Erythroblast (primary cell): ENCODE measurements around the gene MKI67.
"Not testable (repeated sequence)": the region's sequence is repeated elsewhere in the genome, so short reads cannot be mapped to it uniquely, and the experiment has no call there.

Experiments used
- DNase-seq, 2 experiments: peaks; one replicate each; lab custom pipeline; 2025; lab: John Stamatoyannopoulos, UW
- GATA1 ChIP-seq: IDR thresholded peaks from 2 replicates; pipeline ENCODE4 v1.6.1; 2011; ENCODE audit warnings: low read depth, mild to moderate bottlenecking, control low read depth, low read length, moderate library complexity
- POLR2A ChIP-seq: IDR thresholded peaks from 2 replicates; pipeline ENCODE4 v1.6.1; 2011; ENCODE audit warnings: mild to moderate bottlenecking, low read length

Gene MKI67

DNA sequence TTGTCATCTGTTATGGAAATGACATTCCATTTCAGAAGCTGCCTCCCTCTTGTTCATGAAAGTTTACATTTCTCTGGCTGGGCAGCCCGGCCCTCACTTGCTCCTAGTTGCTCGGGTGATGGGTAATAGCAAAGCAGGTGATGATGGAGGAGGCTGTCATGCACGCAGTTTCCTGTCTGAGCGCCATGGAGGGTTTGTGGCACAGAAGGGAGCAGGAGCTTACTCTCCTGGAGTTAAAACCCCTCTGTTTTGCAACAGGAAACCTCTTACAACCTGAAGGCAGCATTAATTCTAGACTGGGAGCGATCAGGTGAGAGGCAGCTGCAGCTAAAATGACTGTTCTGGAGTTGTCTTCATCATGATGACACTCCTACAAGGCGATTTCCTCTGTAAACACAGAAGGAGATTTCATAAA lies 34.1 kb upstream of the MKI67 start:
- TF ChIP-seq POLR2A, result no peak
- TF ChIP-seq GATA1, result no peak
- DNase-seq, result no peak

DNA sequence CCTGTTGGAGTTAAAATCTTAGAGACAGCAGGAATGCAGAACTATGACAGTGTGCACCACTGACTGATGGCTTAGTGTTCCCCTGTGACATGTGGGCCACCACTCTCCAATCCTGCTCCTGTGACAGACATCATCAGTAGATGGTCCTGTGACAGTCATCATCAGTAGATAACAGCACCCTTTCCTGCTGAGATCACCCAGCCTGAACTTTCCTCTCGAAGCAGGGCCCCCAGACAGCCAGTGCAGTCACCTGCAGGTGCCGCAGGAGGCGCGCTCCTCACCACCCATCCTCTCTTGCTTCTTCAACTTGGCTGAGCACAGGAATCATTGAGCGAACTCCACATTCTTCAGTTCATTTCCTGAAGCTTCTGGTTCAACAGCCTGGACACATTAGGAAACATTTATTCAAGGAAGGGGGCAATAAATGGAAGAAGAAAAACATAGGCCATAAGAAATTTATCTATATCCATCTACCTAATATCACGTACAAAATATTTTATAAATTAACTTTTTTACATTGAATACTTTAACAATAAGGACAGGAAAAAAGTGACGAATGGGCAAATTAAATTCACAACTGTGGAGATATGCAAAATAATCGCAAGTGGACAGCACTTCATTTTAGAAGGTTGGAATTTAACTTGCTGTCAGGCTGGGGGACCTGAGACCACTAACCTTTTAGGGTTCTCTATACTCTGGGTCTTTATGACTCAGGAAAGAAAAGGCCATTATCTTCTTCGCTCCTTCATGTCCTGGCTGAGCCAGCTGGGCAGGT lies 32.0 kb upstream of the MKI67 start:
- DNase-seq, result no peak
- TF ChIP-seq POLR2A (no peak), GATA1 (no peak)

DNA sequence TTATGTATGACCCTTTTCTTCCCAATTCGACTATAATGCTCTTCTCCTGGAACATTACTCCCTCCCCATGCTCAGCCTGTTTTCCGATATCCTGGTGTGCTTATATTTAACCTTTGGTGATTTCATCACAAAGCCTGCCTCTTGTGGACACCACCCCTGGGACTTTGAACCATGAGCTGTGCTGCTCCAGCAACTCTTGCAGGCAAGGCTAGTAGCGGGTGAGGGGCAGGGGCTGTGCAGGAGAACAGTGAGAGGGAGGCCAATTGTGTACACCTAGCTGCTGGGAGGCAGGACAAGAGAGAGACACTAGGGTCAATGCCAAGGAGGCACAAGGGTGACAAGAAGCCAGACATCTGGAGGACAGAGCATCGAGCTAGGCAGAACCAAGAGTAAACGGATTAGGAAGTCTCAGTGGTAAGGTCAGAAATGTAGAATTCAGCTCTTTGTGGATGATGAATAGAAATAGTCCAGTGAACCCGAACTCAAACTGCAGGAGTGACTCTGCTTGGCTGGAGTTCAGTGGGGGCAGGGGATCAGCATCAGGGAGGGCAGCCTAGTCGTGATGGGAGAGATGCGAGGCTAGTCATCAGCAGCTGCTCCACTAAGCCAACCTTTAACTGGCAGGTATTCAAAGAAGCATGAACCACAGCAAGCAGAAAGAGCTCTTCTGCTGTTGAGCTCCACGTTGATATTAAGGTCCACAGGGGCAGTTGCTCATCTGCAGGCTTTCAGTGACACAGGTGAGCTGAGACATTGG lies 31.0 kb upstream of the MKI67 start:
- no peak for DNase-seq
- TF ChIP-seq GATA1 (no peak), POLR2A (no peak)

DNA sequence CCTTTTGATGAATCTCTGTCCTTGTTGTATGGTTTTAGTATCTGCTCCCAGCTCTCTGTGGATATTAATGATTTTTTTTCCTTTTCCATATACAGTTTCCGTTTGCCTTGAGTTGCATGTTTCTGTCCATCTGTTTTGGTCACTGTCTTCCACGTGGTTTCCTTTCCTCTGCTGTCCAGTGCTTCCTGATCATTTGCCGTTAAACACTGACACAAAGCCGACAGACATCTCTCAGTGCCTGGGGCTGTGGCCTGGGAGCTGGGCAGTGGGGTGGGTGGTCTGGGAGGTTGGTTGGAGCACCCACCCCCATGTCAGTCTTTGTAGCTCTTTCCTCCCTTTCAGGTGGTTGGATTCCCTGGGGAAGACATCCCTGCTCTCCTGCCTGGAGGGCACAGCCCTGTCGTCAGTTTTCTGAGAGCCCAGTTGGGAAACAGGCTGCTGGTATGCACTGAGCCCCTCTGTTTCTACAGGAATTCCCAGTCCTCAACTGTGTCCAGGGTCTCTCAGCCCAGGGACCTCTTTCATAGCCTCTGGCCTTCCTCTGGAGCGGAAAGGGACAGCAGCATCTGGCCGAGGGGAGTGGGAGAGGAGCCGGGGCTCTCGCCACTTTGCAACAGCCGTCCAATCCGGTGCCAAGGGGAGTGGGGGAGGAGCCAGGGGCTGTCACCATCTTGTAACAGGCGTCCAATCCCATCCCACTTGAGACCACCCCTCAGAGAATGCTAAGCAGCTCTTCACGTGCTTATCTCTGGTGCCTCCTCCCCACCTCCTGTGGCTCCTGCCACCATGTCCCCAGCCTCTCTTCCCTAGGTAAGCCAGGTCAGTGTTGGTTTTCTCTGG lies 26.7 kb upstream of the MKI67 start:
- no peak for TF ChIP-seq GATA1
- no peak for TF ChIP-seq POLR2A
- DNase-seq, result no peak

DNA sequence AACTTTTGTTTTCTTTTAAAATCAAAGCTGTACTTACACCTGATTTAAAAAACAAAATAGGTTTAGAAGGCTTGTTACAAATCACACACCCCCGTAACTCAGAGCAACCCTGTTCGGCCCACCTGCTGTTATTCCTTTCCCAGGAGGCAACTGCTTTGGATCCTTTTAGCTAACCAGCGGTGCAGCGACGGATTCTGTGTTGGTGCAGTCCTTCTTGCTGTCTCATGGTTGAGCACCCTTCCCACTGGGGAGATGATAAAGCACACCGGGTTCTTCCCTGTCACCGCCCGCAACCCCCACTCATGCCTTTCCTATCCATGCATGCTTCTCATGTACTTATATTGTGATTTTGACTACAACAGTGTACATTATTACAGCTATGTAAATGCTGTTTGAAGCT lies 24.8 kb upstream of the MKI67 start:
- TF ChIP-seq POLR2A, result no peak
- no peak for TF ChIP-seq GATA1
- DNase-seq, result no peak

DNA sequence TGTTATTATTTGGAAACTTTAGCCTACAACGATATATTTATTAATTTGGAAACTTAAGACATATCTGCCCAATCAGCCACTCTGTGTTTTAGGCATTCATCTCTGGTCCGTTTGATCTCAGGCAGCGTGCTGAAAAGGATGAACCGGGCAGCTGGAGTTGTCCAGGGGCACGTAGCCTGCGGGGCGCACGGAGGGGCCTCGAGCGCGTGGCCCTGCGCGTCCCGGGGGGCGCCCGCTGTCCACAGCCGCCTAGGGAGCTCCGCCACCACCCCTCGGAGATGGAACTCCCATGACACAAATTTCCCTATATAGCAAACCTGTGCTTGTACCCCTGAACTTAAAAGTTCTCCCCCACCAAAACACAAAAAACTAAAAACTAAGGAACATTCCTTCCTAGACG lies 24.3 kb upstream of the MKI67 start:
- no peak for DNase-seq
- TF ChIP-seq POLR2A, result no peak
- no peak for TF ChIP-seq GATA1

DNA sequence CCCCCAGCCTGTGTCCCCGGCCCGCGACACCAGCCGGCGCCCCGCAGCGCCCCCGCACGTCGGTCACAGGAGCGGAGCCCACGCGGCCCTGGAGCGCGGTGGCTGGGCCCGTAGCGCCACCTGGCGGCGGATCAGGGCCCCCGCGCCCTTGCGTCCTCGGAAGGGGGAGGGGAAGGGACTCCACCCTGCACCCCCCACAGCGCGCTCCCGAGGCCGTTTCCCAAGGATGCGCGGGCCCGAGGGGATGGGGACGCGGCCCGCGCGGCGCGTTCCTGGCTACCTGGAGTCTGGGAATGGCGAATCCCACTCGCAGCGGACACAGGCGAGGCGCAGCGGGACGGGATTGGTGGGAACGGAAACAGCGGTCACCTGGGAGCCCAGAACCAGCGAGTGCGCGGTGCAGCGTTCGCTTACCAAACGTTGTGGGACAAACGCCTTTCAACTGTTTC lies 23.8 kb upstream of the MKI67 start:
- peak; percentile 82 to 88 for DNase-seq
- no peak for TF ChIP-seq GATA1
- no peak for TF ChIP-seq POLR2A

DNA sequence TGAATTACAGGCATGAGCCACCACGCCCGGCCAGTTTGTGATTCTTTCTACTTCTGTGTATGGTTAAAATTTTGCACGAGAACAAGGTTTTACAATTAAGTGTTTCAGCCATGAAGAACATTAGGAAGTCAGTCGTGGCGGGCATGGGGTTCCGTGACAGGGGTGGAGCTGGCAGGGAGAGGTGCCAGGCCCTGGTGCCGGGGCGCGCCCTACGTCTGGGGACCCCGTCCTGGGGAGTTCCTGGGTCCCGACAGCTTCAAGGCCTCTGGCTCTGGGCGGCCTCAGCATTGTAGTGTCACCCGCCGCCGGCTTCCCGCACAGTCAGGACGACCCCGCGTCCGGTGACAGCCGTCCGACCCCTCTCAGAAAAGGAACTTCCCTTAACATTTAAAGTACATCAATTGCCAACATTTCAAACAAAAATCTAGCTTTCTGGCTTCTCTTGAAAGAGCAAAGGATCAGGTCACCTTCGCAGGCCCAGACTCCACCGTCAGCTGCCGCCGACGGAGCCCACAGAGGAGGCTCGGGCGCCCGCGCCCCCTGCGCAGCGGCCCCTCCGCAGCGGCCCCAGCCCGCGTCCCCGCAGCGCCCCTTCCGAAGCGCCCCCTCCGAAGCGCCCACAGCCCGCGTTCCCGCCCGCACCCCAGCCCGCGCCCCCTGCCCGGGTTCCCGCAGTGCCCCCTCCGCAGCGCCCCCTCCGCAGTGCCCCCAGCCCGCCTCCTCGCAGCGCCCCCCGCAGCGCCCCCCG lies 23.2 kb upstream of the MKI67 start:
- no peak for DNase-seq
- TF ChIP-seq GATA1 (no peak), POLR2A (no peak)

DNA sequence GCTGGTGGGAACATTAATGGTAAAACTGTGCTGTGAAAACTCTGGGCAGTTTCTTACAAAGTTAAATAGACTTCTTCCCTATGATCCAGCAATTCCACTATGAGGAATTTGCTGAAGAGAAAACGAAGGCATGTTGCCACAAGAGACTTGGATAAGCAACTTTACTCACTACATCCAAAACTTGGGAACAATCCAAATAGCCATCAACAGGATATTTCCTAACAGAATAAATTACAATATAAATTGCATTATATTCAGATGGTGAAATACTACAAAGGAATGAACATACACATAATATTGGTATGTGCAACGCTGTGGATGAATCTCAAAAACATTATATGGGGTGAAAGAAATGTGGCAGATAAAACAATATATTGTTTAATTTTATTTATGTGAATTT lies 21.4 kb upstream of the MKI67 start:
- no peak for TF ChIP-seq POLR2A
- no peak for TF ChIP-seq GATA1
- no peak for DNase-seq

DNA sequence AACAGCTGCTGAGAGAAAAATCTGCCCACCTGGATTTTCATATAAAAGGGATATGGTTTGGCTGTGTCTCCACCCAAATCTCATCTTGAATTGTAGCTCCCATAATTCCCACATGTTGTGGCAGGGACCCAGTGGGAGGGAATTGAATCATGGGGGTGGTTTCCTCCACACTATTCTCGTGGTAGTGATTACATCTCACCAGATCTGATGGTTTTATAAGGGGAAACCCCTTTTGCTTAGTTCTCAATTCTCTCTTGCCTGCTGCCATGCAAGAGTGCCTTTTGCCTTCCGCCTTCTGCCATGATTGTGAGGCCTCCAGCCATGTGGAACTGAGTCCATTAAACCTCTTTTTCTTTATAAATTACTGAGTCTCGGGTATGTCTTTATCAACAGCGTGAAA lies 20.8 kb upstream of the MKI67 start:
- DNase-seq, result no peak
- no peak for TF ChIP-seq GATA1
- TF ChIP-seq POLR2A, result no peak

DNA sequence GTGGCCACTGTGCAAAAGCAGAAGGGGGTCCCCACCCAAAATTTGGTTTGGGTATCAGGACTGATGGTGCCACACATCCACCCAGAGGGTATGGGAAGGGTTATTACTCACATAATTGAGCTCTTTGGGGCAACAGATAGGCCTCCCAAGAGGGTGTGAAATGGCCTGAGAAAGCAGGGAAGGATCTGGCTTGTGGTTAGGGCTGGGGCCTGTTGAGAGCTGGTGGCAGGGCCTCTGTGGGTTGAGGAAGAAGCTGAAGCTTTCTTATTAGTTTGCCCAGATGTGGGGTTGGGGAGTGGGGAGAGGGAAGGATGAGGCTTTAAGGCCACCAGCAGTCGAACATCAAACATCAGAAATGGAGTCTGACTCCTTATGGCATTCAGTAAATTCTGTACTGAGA lies 18.3 kb upstream of the MKI67 start:
- TF ChIP-seq GATA1 (no peak), POLR2A (no peak)
- DNase-seq, result no peak

DNA sequence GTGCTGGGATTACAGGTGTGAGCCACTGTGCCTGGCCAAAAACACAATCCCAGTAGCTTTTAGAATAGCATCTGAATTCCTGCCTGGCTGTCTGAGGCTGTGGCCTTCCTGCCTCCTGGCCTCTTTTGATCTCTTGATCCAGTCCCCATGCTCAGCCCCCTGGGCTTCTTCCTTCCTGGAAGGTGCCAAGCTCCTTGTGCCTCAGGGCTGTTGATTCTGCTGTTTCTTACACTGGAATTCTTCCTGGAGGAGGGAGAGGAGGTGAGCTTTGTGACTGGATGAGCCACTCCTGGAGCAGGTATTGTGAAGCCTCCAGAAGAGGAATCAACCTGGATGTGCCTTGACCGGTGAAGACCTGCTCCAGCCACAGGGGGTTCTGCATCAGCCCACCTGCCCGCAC lies 17.3 kb upstream of the MKI67 start:
- TF ChIP-seq GATA1 (no peak), POLR2A (no peak)
- DNase-seq, result no peak

DNA sequence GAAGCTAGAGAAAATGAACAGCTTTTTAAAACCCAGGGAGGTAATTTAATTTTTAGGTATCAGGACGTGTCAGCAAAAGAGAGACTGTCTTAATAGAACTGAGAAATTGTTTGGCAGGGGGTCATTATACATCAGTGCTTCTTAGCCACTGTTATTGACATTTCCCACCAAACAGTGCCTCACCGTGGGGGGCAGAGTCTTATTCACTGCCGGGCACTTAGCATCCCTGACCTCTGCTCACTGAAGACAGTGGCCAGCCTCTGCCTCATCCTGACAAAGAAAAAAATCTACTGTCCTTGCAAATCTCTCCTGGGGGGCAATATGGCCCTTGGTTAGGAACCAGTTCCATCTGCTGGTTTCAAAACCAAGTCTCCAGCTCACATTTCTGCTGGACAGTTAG lies 14.2 kb upstream of the MKI67 start:
- no peak for DNase-seq
- TF ChIP-seq GATA1, result no peak
- no peak for TF ChIP-seq POLR2A

DNA sequence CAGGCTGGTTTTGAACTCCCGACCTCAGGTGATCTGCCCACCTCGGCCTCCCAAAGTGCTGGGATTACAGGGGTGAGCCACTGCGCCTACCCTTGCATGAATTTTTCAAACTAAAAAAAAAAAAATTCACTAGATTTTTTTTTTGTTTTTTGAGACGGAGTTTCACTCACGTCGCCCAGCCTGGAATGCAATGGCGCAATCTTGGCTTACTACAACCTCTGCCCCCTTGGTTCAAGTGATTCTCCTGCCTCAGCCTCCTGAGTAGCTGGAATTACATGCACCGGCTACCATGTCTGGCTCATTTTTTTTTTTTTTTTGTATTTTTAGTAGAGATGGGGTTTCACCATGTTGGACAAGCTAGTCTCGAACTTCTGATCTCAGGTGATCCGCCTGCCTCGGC lies 12.2 kb upstream of the MKI67 start:
- DNase-seq, result not testable (repeated sequence)
